Fibroblast of gingiva (primary cell): ENCODE measurements around the gene FXYD1.
"Not testable (repeated sequence)": the region's sequence is repeated elsewhere in the genome, so short reads cannot be mapped to it uniquely, and the experiment has no call there.

Experiments used
- DNase-seq: peaks from one replicate; pipeline ENCODE4 v3.0.0-alpha.2; 2011; ENCODE audit warnings: low read depth

Gene FXYD1

GRCh38 chr19:35143231-35143715 is 4.6 kb downstream of the FXYD1 start, which contains the start of gene FXYD7:
Gene FXYD7 (plus strand): TSS chr19:35143255. CDS start chr19:35143334, 79 bp downstream.
- DNase-seq: no peak

DNA sequence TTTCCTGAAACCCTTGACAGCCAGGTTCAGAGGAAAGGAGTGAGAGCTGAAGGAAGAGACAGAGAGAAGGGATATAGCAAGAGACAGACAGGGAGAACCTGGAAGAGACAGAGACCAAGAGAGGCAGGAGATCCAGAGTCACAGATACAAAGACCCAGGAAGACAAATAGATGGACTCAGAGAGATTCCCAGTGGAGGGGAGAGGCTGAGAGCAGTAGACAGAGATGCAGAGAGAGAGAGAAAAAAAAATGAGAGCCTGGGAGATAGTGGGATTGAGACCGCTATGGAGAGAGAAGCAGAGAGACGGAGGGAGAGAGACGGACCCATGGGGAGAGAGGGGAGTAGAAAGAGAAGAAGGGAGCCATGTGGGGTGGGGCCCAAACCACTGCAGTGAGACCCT is 5.2 kb downstream of the FXYD1 start:
- no peak for DNase-seq

DNA sequence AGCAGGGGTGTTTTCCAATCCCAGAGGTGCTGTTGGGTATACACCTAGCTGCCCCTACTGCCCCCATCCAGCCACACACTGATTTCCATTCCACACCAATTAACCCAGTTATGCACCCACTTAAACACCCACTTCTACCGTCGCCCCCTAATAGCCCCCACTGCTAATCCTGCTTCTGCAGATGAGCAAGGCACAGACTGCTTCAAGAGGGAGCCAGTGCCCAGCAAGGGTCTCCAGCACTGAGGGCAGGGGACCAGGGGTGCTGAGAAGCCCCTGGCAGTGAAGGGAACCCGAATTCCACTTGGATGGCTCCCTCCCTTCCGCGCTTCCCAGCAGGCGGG is 5.6 kb downstream of the FXYD1 start:
- DNase-seq: no peak

DNA sequence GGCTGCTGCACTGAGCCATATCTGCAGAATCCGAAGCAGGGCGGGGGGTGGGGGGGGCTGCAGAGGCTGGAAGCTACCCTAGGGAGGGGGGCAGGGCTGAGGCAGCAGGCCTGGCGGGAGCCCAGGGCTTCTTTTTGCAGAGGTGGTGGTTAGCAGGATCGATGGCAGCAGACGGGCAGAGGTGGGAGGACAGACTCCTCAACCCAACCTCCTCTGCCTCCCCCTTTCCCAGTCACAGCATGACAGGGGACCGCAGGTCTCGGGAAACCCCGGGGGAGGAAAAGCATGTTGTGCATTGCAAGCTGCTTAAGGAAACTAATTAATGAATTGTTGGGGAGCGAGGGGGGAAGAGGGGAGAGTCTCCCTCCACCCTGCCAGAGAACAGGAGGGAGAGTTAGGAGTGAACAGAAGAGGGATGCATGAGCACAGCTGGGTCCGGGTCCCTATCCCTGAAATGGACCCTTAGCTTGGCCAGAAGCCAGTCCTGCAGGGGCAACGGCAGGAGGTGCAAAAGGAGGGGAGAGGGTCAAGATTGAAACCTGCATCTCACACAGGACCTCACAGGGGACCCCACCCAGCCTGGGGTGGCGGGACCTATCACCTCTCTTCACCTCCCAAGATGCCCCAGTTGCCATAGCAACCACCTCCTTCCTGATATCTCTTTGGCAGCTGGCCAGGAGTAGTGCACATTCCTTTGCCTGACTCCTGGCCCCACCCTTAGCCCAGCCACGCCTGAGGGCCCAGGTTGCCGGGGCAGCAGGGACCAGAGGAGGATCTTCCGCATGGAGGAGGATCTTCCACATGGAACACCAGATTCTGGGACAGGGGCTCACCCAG is 6.2 kb downstream of the FXYD1 start:
- no peak for DNase-seq

DNA sequence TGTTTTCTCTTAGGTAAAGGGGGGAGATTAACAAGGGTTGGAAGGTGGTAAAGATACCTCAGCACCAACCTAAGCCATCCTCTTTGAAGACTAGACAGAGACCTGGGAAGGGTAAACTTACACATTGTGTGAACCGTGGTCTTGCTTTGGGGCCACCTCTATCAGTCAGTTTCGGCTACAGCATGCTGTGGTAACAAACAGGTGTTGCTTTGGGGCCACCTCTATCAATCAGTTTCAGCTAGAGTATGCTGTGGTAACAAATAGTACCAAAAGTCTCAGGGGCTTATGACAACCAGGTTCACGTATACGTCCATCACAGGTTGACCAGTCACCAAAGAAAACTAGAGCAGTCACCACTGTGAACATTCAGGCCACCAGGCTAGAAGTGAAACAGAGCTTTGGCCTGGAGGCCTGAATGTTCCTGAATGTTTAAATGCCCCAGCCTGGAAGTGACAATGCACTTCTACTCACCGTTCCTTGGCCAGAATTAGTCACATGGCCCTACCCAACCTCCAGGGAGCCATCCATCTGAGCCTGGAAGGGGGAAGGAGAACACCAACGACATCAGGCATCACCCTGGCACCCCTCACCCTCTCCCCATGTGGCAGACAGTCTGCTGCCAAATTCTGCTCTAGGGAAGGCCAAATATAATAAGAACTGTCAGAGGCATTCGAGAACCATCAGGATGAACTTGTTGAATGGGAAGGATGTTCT is 8.3 kb downstream of the FXYD1 start:
- DNase-seq: no peak

DNA sequence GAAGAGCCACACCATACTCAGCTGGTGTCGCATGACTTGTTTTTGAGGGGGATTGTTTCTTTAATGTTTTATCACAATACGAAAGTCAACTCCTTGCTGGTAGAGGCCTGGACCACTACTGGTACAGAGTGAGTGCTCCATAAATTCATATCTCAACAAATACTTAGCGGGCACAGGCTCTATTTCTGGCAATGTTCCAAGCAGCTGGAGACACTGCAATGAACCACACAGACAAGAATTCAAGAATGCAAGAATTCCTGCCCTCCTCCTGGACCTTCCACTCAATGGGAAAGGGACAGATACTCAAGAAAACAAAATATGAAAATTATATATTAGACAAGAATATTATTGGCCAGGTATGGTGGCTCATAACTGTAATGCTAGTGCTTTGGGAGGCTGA is 10.8 kb downstream of the FXYD1 start:
- DNase-seq: no peak

DNA sequence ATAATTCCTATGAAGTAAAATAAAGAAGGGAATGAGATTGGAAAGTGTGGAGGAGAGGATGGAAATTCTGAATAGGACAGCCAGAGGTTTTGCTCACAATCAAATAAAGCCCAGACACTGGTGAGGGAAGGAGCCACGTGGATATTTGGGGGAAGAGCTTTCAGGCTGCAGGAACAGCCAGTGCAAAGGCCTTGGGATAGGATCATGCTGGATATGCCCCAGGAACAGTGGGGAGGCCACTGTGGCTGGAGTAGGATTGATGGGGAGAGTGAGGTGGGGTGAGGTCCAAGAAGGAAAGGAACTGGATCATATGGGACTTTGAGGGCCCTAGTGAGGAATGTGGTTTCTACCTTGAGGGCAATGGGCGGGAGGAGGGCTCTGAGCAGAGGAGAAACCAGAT is 11.8 kb downstream of the FXYD1 start:
- DNase-seq: no peak

DNA sequence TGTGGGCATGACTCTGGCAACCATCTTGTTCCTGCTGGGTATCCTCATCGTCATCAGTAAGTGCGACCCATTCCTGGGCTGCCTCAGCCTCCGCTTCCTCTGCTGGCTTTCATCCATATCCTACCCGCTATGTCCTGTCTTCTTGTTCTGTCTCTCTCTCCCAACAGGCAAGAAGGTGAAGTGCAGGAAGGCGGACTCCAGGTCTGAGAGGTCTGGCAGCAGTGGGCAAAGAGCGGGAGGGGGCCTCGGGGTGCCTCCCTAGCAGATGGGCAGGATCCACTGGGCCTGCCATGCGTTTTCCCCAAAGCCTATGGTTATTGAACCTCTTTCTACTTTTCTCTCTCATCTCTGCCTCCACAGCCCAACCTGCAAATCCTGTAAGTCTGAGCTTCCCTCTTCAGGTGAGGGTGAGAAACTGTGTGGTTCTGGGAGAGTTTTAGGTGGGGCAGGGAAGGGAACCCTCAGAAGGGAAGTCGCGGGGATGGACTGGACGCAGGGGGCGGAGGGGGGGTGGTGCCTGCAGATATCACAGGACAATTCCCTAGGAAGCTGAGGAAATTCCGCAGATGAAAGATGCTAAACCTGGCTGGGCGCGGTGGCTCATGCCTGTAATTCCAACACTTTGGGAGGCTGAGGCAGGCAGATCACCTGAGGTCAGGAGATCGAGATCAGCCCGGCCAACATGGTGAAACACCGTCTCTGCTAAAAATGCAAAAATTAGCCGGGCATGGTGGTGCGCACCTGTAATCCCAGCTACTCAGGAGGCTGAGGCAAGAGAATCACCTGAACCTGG is 12.8 kb downstream of the FXYD1 start:
- no peak for DNase-seq

DNA sequence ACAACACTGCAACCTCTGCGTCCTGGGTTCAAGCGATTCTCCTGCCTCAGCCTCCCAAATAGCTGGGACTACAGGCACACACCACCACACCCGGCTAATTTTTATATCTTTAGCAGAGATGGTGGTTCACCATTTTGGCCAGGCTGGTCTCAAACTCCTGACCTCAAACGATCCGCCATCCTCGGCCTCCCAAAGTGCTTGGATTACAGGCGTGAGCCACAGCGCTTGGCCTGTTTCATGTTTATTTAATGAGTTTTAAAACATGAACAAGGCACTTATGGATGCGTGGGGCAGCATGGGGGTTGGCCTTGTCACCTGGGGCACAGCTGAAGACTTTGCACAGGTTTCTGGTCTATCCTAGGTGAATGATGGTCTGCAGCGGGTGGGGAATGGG is 14.5 kb downstream of the FXYD1 start:
- not testable (repeated sequence) for DNase-seq

GRCh38 chr19:35153701-35154524 is 15.3 kb downstream of the FXYD1 start:
- DNase-seq: peak; percentile 23

GRCh38 chr19:35154525-35155406 is 16.1 kb downstream of the FXYD1 start, which contains the start of gene FXYD5:
Gene FXYD5 (plus strand): TSS chr19:35154735. CDS start chr19:35155551, 816 bp downstream.
- DNase-seq: peak; percentile 74

- DNase-seq: no peak
Observed at GRCh38 chr19:35155441-35155840, 16.8 kb downstream of the FXYD1 start.

- no peak for DNase-seq
Observed at GRCh38 chr19:35155981-35156672, 17.5 kb downstream of the FXYD1 start.

GRCh38 chr19:35156673-35157014 is 18.0 kb downstream of the FXYD1 start:
- no peak for DNase-seq

- no peak for DNase-seq
Observed at GRCh38 chr19:35157431-35157830, 18.8 kb downstream of the FXYD1 start.

- DNase-seq: no peak
Observed at GRCh38 chr19:35159606-35160005, 21.0 kb downstream of the FXYD1 start.

DNA sequence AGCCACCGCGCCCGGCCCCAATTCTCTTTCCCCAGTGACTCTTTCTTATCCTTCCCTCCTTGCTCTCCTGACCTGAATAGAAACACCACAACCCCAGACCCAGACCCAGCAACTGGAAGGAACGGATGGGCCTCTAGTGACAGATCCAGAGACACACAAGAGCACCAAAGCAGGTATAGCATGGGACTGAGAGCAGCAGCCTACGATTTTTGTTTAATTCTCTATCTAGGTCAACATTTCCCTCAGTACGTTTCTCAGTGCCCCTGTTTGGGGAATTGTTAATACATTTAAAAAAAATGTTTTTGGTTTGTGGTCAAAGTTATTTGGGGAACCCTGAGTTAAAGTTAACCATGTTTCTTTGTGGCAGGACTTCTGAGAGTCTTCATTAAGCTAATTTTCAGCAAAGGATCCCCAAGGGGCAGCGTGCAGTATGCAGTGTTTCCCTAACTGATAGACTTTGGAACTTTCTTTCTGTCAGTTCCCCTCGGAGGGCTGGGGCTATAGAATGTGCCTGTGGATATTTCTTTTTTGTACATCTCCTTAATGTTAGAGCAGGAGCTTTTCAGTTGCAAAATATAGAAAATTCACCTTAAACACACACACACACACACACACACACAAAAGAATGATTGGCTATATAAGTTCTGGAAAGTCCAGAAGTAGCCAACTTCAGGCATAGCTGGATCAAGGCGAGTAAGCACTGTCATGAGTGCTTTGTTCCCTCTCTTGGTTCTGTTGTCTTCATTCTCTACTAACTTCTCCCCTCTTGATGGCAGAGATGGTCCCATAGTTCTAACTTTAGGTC is 22.2 kb downstream of the FXYD1 start:
- no peak for DNase-seq

- DNase-seq: no peak
Observed at GRCh38 chr19:35161434-35161743, 22.8 kb downstream of the FXYD1 start.
